Stimulated activated CD8-positive, alpha-beta memory T cell treated with anti-CD3 and anti-CD28 coated beads, Interleukin-4, amount 100 ng/mL, for 48 hours (primary cell): ENCODE measurements around the gene SIX3.

ENCODE experiments used
- DNase-seq: peaks from one replicate; pipeline ENCODE4 v3.0.0-alpha.2; 2020

Gene SIX3

DNA sequence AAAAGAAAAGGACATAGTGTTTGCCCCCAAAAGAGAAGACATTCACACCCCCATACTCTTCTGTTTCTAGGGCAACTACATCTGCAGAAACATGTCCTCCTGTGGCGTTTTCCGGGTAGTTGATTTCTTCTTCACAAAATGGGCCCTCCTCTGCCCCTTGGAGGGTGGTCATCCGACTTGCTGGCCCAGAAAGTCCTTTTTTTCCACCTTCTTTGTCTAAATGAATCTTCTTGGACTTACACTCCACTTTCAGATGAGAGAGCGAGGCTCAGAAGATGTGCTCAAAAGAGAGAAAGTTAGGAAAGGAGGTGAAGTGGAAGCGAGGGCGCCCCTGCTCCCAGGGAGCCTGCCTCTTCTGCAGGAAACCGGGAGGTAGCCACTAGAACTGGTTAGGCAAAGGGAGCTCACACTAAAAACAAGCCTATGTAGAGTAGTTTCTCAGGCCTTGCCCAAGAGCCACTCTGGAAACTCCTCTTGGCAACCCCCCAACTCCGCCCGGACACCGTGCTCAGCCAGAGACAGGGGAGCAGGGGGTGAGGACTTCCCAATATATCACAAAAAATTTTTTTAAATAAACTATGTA is 10.2 kb upstream of the SIX3 start:
- DNase-seq = no peak

DNA sequence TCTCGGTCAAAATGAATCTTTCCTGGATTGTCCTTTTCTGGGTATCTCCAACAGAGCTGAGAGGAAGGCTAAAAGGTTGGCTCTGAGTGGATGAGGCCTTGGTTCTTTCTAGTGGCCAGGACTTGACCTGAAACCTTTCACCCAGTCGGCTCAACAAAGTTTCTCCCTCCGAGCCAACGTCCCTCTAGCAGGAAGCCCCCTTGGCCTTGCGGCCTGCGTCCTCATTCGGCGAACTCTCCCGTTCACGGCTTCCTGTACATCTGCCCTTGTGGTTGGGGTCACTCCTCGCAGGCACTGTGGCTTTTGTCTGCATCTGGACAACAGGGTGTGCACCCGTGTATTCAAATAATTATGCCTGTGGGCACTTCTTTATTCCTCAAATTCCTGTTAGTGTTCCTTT is 9.4 kb upstream of the SIX3 start:
- no peak for DNase-seq

DNA sequence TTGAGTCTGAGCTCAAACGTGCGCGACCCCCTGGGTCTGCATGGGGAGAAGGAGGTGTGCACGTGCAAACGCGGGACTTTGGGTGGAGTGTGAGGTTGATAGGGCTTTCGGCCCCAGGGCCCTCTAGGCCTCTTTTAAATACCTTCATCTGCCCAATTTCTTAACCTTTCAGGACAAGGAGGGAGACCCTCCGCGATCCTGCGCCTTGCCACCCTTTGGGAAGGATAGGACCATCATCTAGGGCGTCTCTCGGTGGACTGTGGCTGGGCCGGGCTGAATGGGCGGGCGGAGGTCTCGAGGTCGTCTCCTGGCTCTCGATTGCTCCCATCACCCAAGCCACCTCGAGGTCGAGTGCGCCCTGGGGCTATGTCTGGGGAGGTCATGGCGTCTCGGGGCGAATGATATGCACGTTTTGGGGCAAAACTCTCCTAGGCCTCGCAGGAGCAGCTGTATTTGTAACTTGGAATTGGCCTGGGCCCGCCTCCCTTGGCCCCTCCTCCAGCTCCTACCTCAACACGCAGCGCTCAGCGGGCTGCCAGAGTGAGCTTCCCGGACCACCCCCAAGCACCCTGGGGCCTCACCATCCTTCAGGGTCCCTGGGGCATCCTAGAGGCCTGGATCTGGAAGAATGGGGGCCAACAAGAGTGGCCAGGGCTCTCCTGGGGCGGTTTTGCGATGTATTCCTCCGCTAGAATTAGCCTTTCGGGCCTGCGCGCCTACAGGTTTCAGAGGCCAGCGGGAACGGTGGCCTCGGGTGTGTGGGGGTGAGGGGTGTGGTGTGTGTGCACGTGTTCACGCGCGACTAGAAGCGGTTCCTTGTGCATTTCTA is 8.7 kb upstream of the SIX3 start:
- DNase-seq = no peak

DNA sequence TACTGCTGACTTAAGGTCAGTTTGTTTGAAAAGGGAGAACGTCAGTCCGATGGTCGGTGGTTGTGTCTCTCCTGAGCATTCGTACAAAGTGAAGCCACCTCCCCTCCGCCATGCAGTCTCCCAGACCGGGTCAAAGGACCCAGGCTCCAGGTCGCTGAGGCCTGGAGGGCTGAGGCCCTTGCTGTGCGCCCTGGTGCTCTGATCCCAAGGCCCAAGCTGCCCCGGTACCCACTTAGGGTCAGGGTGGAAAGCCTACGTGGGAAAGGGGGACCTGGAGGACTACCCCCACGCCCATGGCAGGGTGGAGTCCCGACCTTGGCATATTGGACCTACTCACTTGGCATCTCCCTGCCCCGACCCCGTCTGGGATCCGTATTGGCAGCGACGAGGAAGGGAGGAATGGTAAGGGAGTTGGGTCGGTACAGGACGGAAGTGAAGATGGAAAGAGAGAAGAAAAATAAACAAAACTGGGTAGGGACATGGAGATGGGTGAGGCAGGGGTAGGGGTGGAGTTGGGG is 8.0 kb upstream of the SIX3 start:
- no peak for DNase-seq

DNA sequence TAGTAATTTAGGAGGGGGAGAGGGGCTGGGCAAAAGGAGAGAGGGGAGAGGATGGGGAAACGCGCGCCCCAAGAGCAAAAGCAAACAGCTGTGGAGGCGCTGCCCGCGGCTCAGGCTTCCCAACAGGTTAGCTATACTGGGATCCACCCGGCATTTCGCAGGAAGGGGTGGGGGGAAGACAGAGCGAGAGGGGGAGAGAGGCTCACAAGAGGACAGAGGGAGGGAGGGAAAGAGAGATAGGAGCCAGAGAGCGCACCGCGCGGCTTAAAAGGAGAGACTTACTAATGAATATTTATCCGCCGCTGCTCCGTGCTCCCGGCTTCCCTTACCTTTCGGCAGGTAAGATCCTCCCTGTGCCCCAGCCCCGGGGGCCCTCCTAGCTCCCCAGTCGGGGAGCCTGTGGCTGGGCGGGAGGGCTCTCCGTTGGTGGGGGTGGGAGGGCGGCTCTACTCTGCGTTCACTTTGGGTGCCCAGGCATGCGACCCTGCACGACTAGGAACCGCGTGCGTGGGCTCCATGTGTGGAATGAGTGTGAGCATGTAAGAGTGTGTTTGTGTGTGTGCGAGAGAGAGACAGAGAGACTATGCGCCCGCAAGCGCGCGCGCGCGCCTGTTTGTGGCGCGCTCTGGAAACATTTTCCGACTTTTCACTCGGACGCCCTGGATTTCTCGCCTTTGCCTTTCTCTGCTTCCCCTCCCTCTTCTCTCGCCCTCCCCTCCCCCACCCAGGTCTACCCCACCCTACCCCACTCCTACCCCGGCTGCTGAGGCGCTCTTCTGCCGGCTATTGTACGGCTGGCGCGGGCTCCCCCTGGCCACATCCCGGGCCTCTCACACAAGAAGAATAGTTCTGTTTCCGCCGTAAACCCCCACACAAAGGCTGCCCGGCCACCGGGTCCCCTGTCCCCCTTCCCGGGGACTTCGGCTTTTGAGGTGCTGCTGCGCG is 7.2 kb upstream of the SIX3 start:
- no peak for DNase-seq

DNA sequence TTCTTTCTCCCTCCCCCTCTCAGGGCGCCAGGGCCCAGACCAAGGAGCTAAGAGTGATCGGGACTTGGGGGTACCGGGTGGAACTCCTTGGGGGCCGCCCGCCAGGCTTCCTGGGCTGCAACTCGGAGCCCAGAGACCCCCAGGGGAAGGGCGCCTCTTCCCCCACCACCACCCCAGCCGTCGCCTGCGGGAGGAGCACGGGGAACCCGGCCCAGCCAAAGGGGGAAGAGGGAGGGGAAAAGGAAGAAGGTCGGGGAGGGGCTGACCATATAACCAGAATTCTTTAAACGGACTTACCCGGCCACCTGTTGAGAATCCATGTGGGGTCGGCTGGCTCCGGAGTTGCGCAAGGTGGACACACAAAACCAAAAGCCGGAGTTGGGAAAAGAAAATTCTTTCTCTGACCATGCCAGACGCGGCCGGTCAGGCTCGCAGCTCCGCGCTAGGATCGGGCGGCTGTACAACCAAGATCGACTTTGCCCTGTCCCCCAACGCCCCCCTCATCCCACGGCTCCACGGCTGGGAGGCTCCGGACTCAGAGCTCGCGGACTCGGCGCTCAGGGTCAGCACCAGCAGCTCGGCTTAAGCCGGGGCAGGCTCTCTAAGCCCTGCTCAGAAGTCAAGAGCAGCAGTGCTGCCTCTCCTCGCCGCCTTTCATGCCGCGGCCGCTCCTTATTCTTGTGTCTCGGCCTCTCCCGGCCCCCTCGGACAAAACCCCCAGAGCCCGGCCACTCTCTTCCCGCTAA is 6.3 kb upstream of the SIX3 start:
- no peak for DNase-seq

DNA sequence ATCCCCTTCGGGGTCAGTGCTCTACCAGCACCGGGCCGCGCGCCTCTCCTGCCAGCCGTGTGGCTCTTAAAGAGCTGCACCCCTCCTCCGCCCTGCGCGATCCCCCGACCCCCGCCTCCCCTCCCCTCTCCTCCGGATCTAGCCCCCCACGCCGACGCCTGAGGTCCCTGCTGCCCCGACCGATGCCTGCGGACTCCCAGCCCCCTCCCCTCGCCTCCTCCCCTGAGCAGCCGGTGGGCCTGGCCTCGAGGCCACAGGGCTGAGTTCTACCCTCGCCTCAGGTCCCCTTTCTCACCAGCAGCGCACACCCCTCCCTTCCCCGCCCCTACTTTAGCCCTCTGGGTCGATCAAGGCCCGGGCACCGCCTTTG is 5.8 kb upstream of the SIX3 start:
- DNase-seq = no peak

DNA sequence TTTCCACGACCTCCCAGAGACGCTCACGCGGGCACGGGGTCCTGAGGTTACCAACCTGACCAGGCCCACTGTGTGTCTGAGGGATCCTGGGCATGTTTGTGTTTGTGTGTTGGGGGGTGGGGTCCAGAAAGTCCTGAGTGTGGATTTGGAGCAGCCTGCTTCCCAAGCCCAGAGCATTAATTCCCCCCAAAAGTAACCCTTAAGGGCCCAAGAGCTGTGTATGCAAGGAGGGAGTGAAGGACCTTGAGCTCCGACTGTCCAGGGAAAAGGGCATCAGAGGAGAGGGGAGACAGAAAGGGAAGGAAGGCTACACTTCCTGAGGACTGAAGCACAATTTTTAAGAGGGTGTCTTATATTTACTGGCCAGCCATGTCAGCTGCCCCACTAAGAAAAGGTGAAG is 5.2 kb upstream of the SIX3 start:
- no peak for DNase-seq

DNA sequence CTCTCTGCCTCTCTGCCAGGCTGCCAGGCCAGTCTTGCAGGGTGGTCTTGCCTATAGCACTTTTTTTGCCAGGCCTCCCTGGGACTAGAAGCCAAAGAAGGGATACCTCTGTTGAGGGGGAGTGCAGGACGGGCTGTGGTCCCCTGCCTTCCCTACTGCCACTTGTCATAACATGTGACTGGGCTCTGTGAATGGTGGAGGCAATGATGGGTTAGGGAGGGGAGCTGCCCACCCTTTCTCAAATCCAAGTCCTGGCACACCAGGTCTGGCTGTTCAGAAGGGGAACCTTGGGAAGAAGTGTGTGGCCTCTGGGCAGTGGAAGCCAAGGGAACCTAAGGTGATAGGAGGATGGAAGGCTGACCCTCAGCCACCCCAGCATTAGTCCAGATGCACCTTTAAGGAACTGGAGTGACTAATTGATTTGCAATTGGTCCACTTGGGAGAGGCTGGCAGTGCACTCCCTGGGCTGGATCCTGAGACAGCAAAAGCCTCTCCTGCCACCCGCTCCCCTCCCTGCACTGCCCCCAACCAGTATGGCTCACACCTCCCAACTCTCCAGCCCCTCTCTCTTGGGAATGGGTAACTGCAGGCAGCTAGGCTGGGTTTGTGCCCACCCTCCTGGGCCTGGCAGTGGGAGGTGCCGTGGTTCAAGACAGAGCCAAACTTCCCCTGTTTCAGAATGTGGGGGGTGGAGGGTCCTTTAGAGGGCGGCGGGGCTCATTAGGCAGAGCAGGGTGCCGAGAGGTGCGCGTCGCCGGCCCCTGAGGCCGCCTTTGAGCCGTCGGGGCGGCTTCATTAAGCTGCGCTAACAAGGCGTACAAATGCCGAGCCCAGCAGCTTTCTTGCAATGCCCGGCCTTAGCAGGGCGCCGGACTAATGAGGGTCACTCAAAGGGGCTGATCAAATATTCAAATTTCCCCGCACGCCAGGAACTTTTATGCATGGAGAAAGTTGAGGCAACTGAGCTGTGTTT is 4.5 kb upstream of the SIX3 start:
- no peak for DNase-seq

DNA sequence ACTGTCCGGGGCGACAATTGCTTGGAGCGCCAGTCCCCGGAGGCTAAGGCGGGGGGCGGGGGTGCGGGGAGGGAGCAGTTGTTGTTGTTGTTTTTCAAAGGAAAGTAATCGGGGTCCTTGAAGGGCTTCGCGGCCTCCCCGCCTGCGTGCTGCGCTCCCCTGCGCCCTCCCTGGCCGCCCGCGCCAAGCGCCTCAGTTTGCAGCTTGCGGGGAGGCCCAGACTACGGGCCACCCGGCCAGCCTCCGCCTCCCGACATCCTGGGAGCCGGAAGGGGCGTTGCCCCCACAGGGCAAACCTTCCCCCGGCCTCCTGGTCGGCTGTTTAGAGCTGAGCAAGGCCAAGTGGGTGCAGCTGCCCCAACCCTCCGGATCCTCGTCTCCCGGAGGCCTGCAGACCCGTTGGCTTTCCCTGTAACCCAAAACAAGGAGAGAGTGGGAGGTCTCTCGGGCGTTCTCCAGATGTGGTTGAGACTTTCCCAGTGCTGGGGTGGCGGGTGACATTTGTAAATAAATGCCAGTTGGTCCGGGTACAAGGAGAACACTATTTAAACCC is 3.7 kb upstream of the SIX3 start:
- peak; percentile 58 for DNase-seq

DNA sequence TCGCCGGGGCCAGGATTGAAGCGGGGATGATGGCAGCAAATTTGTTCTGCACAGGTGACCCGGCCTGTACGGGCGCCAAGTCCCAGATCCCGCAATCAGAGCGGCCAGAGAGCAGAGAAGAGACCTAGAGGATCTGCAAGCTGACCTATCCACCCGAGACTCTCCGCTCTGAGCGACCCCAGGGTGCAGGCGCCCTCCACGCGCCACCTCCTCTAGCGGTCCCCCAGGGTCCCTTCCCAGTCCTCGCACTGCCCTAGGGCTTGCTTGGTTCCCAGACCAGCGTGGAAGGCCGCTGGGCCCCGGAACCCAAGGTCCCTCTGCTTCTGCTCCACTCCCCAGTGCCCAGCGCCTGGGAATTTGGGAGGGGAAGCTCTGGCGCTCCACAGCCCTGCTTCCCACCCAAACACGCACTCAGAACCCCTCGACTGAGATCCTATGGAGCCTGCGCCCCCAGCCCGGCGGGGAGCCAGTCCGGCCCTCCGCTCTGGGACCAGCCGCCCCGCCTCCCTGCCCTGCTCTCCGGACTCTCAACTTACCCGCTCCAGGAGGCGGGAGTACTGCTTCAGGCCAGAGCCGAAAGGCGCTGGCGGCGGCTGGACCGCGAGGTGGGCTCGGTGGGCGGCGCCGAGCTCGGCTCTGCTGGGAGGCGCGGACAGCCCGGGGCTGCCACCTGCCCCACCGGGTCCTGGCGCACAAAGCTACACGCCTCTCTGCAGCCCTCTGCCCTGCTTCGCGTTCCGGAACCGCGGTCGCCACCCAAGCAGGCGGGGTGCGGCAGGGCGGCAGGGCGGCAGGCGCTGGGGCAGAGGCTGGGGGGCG is 3.0 kb upstream of the SIX3 start:
- no peak for DNase-seq

DNA sequence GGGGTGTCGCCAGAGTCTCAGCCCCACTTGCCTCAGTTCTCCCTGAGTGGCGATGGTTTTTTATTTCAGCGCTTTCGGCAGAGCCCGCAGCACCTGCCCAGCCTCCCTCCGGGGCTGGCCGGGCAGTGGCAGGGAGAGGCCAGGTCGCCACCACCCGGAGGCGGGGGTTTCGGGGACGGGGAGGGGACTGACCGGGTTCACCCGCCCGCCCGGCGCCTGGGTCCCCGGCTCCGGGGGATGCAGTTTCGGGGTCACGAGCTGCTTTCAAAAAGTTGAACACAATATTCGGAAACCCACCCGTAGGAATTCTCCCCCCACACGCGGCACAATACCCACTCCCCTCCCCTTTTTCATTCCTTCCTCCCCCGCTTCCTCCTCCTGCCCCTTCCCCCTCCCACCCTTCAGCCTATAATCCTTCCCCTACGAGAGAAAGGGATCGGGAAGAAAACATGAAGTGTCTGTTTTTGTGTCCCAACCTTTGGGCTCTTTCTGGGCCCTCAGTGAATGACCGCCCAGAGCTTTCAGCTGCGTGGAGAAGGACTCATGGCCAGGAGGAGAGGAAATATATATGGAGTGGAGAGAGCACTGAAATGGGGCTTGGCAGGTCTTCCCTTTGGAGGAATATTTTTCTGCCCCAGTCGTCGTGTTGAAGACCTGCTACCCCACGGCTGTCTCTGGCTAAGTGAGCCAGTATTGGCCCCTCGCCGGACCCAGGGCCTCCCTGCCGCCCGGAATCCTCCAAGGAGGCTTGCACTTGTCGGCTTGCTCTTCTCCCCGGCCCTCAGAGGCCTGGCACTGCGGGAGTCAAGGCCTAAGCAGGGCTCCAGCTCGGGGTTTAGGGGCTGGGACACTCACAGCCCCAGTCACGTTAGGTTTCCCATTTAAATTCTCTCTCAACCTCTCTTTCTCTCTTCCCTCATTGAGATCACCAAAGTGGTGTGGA is 2.1 kb upstream of the SIX3 start:
- DNase-seq = no peak

DNA sequence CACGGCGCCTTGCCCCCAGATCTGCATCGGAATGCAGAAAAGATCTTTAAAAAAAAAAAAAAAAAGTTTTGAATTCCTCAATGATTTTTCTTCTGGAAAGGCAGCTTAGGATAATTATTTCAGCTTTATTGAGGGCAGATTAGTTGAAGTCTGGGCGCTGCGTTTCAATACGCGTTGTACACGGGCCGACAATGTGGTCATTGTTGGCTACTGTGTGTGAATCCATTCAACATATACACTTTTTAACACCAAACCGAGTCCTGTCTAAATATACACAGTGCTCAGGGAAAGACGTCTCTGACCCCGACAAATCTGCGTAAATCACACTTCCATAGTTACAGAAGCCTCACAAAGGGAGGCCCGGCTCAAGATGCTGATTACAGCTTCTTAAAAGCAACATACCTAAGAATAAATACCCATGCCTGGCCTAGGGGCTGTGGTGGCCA is 1.4 kb upstream of the SIX3 start:
- no peak for DNase-seq

DNA sequence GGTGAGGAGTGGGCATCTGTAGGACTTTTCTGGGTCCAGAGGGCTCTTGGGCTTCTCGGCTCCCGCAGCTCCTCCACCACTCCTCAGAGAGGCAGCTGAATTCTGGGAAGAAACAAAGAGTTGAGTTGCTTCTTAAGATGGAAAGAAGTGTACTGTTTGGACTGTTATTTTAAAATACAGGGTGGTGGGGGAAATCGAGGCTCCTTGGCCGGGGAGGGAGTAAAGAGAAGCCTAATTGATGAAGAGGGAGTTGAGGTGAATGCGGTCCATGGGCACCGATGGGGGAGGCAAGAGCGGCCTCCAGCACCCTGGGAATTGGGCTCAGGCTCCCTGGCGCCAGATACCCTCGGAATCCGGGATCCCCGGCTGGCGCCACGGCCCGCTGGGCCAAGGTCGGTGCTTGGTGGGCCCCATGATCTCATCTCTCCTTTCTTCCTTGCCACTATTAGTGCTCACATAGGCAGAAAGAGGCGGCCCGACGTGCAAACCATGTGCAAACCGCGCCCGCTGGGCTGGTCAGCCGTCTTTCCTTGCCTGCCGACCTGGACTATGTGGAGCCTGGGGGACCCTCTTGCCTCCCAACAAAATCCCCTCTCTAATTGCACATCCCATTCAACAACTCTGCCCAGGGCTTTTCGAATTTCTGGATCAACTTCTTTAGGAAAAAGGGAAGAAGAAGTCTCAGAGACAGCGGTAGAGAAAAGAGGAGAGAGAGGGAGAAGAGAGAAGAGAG is 604 bp upstream of the SIX3 start:
- no peak for DNase-seq

DNA sequence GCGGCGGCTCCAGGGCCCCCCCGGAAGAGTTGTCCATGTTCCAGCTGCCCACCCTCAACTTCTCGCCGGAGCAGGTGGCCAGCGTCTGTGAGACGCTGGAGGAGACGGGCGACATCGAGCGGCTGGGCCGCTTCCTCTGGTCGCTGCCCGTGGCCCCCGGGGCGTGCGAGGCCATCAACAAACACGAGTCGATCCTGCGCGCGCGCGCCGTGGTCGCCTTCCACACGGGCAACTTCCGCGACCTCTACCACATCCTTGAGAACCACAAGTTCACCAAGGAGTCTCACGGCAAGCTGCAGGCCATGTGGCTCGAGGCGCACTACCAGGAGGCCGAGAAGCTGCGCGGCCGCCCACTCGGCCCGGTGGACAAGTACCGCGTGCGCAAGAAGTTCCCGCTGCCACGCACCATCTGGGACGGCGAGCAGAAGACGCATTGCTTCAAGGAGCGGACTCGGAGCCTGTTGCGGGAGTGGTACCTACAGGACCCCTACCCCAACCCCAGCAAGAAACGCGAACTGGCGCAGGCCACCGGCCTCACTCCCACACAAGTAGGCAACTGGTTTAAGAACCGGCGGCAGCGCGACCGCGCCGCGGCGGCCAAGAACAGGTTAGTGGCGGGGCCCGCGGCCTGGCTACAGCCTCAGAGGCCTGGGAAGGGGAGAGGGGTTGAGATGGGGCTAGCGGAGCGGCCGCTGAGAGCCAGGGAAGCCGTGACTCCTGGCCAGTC is 965 bp downstream of the SIX3 start:
- DNase-seq = no peak

DNA sequence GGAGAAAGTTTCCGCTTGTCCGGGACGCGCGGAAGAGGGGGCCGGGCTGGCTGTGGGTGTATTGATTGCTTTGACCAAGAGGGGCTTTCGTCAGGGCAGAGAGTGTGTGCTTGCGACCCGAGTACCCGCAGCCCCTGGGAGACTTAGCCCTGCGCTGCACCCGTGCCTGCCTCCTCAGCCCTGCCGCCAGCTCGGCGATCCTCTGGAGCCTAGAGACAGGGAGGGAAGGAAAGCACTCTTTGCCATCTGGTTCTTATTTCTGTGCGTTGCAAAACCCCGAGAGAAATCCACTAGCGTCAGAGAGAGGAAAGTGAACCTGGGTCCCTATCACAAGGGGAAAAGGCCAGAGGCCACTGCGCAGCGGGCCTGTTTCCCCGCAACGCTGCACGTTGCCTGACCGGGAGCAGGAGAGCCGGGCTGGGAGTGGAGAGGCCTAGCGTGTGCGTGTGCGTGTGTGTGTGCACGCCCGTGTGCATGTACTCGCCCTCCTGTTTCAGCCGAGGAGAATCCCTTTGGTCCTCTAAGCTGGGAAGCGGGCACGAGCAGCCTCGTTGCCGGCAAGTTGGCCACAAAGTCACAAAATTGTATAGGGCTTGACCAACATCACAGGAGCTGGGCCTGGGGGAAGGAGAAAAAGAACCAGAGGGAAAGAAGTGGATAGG is 1.7 kb downstream of the SIX3 start:
- no peak for DNase-seq

DNA sequence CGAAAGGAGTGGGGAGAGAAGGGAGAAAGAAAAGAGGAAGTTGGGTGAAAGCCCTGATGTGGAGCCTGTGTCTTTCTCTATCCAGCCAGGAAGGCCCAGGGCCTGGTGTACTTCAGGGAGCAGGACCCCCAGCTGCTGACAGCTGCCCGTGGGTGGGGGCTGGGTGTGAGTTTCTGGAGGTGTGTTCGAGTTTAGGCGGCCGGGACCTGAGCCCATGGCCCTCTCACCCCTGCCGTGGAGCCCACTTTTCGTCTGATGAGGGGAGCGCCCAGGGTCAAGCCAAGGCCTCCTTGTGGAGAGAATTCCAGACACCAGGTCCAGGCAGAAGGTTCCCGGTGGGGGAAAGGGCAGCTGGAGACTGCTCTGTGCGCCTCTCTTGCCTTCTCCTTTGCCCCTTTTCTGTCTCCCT is 2.2 kb downstream of the SIX3 start:
- DNase-seq = no peak
